NCI-H524 (cell line): ENCODE results near the gene APCDD1L.

Experiments
- DNase-seq, 2 experiments: peaks; one replicate each; lab custom pipeline; 2025; lab: John Stamatoyannopoulos, UW

Gene APCDD1L

DNA sequence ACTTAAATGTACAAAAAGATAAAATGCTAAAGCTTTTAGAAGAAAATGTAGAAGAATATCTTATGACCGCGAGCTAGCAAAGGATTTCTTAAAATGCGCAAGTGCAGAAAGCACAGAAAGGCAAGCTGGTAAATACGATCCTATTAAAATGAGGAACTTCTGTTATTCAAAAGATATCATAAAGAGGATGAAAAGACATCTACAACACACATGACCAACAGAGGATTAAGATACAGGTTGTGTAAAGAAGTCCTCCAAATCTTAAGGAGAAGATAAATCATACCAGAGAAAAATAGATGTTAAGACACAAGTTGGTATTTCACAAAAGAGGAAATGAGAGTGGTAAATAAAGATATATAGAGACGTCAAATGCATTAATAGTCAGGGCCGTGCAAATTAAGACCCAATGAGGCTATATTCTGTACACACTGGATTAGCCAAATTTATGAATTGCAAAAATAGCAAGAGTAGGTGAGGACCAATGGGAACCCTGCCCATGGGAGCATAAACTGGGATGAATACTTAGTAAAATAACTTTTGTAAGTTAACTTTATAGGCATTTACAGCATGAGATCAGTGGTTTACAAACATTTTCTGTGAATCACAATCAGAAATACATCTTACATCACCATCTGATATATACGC is 23.0 kb downstream of the APCDD1L start:
- DNase-seq: no peak

GRCh38 chr20:58486207-58486606 is 29.0 kb downstream of the APCDD1L start:
- no peak for DNase-seq

DNA sequence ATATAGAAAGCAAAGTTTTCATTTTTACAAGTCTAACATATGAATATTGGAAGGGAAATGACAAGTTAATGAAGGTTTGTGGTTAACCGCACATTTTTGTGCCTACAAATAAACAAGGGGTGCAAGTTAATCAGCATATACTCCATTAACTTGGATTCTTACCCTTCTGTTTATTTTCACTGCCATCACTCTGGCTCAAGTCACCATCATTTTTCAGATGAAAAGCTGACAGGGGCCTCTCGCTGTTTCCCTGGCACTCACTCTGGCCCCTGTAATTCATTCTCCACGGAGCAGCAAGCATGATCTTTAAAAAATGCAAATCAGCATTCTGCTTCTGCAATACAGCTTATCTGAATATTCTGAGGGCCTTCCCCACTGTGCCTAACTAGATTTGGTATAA is 29.8 kb downstream of the APCDD1L start:
- no peak for DNase-seq

DNA sequence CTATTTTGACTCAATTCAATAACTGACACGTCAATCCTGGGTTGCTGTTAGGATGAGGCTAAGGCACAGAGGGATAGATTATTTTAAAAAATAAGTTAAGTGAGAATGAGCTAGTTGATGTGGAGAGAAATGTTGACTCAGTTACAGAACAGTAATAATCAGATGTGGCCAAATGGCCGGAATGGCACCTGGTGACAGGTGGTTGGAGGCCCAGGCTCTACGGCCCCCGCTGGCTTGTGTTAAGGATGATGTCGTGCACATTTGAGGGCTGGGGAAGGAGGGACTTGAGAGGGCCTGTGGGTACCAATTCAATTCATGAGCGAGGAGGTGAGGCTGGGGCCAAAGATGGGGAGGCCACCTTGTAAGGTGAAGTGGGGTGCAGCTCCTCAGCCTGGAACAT is 31.7 kb downstream of the APCDD1L start:
- no peak for DNase-seq

- no peak for DNase-seq
Measured at GRCh38 chr20:58483051-58483450, 32.1 kb downstream of the APCDD1L start.

DNA sequence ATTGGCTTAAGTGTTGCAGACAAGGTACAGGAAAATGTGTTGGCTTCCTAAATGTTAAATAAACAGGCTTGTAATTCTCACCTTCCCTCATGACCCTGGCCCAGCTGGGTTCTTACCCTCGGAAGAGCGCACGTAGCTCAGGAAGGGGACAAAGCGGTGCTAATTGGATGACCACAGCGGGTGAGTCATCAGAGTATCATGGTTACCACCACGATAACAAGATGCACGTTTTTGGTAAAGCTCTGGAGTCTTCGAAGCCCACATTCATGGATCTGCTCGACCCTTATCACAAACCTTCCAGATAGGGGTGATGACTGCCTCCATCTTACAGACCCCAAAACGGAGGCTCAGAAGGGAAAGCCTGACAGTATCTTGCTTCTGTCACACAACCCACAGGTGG is 32.8 kb downstream of the APCDD1L start:
- DNase-seq: no peak

- DNase-seq: no peak
Measured at GRCh38 chr20:58481481-58482021, 33.6 kb downstream of the APCDD1L start.

DNA sequence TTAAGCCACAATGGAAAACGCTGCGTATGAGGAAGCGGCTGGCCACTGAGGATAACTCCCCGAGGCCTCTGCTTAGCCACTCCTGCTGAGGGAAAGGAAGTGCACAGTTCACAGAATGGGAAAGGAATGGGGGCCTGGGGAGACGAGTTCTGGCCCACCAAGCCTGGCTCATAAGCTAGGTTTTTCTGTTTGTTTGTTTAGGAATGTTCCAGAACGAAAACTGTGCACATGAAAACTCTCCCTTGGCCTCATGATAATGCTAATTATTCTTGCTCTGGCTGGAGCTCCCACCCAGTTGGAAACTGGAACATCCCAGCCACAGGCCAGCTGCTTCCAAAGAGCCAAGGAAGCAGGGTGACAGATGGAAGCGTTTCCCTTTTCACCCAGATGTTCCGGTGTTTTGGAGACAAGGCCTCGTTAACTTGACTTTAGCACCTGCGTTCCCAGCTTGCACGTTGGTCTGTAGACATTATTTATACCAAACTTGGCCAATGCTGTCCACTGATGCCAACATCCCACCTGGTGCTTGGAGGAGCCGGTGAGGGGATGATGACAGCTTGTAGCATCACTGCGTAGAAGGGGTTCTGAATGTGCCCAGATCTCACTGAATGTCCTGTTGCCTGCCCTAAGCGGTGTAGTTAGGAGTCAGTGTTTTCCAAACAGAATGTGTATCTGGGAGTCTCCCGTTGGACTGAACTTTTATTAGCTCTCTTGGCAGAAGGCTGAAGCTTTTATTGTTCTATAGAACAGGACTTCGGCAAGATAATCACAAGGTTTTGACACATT is 34.5 kb downstream of the APCDD1L start:
- DNase-seq: peak; percentile 78 to 93

DNA sequence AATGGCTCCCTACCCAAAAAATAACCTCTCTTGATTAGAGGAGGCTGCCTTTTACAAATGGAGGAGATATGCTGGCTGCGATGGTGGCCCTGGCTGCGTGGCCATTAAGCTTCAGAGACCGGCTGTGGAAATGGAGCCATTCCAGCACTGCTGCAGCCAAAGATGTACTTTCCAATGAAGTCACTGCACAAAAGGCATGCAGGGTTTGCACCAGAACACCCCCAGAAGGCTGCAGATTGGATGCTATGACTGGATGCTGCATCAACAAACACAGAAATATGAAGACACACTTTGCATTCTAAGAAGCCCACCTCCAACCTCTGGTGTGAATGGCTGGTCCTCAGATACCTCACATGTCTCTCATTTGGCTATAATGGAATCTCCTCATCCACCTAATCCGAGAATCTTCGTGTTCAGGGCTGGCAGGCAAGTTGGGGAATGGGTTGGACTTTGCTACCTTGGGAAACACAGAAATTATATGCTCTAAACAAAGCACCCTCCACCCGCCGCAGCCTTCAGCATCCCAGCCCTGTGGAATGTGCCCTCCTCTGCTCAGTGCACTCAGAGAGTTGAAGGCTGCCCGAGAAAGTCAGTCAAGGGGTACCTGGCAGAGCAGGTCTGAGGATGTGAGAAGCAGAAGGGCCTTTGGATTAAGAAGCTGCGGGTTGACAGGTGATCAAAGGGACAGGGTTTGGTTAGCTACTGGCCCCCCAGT is 35.3 kb downstream of the APCDD1L start:
- DNase-seq: no peak

- no peak for DNase-seq
Measured at GRCh38 chr20:58478141-58478805, 36.9 kb downstream of the APCDD1L start.

DNA sequence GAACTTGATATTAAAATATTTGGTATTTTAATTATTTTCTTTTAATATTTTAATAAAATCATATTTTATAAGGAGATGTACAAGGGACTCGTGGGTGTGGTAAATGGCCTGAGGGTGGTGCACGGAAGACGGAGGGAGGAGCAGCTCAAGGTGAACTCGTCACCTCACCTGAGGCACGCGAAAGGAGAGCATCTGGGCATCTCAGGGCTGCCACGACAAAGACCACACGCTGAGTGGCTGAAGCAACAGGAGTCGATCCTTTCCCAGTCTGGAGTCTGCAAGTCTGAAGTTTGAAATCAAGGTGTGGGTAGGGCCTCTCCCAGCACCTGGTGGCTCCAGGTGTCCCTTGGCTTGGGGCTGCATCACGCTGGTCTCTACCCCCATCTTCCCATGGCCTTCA is 39.7 kb downstream of the APCDD1L start:
- DNase-seq: no peak

DNA sequence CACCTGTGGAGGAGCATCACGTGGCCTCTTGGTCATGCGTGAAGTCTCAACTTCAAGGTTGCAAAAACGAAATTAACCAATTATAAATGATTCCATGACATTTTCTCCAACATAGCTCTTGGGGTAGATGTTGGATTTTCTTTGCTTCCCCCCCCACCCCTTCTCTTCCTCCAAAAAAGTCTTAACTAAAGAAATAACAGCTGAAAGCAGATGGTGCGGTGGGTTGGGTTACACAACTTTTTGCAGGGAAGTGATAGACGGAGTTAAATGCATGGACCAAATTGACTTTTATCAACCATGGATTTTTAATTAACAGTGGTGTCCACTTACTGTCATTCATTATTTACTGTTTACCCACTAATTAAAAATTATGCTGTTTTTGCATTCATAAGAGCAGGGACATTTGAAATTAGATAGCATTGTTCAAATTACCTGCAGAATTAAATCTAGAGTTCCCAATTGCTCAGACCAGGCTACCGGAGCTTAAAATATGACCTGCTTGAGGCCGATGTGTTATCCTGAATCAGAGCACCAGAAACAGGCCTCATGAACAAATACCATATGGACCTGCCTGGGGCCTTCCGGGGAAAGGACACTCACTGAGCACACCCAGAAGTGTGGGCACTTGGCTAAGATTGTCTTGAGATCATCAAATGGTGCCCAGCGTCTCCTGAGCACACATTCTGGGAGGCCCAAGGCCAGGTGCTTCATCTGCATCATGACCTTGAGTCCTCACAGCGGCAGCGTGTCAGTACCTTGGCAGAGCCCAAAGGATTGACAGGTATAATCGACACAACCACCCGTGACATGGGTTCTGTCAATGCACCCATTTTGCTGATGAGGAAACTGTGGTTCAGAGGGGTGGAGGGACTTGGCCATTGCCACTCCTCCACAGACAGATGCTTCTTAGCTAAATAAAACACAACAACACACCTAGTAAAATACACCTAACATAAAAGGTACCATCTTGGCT is 41.5 kb downstream of the APCDD1L start:
- DNase-seq: peak in 1 of 2 experiments; percentile 19

DNA sequence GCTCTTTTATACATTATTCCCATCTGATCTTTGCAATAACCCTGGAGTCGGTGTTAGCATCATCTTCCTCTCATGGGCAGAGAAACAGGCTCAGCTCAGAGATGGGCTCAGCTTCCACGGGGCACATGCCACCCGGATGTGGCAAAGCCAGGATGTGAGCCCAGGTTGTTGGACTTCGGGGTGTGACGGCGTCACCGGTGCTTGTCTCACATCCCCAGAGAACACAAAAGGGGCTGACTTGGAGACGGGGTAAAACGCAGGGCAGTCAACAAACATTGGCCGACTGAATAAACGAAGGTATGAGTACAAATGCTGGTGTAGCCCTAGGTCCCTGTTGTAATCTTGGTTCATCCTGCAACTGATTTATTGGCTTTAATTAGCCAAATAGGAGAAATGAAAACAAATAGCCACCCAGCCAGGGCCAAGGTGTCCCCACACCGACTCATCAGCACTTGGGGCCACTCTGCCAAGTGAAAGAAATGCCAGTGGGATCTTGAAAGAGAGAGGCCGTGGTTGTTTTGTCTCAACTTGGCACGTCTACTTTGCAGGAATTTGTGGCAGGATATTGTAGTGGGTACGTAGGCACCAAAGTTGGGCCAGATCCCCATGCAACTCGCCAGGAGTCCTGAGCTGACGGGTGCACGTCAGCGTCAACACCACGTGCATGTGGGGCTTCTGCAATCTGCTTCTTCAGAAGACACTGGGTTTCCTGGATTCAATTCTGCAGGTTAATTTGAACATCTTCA is 42.8 kb downstream of the APCDD1L start:
- DNase-seq: no peak

DNA sequence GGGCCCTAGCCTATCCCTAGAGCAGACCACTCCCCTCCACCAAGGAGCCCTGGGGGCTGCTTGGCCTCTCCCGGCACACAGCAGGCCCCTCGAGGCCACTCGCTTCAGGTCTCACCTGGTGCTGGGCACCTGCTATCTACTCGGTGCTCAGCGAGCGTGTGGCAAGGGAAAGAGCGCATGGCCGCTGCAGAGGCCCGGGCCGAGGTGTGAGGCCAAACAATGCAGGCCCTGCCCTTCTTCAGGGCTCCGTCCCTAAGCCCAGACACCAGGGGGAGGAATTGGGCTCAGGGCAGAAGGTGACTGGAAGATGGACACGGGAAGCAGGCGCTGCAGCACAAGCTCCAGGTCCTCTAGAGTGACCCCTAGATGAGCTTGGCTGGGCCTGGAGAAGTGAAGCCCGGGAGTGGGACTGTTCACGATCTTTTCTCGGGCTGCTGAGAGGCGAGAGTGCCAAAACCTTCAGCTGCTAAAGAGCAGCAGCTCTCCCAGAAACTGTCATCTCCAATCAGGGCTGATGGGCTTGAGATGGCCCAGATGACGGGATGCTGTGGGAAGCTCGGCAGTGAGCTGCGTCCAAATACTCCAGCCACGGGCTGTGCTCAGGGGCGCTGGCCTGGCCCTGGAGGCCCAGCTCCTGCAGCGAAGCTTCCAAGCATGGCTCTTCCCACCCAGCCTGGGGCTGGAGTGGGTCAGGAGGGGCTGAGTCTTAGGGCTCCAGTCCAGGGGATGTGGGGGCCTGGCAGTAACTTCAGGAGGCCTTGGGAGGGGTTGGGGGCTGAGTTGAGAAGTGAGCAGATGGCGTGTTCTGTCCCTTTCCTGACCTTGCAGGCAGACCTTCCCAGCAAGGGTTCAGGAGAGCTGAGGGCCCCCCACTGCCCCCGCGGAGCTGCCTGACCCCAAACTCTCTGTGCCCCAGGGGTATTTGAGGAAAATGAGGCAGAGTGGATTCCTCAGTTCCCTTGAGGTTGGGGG is 43.7 kb downstream of the APCDD1L start:
- DNase-seq: no peak

DNA sequence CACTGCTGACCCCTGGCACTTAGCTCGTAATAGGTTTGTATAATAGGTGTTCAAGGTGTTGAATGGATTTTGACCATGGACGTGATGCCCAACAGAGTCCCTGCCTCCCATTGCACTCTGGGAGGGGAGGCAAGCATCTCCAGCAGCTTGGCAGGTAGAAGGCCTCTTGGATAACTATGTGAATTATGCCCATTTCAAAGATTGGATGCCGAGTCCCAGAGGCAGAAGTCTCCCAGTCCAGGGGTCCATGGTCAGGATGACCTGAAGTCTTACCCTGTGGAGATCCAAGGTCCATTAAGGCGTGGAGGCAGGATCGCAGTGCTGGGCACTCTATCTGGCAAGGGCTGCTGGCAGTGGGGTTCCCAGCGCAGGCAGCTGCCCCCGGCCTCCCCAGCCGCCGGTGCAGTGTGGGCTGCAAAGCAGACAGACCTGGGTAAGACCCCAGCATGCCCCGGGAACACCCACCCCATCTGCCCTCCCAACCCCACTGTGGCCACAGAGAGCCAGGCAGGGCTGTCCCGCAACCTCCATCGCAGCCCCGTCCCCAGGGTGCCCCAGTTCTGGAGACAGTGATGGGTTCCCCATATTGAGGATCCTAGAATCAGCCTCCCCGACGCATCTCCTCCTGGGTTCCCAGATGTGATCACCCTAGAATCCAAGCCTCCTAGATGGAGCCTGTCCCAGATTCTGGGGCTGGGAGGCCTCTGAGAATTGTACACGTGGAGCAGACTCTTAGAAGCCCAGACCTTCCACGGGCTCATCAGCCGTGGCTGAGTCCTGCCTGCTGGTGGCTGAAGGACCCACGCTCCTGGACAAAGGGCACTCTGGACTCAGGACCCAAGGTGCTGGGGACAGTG is 44.6 kb downstream of the APCDD1L start:
- DNase-seq: no peak

DNA sequence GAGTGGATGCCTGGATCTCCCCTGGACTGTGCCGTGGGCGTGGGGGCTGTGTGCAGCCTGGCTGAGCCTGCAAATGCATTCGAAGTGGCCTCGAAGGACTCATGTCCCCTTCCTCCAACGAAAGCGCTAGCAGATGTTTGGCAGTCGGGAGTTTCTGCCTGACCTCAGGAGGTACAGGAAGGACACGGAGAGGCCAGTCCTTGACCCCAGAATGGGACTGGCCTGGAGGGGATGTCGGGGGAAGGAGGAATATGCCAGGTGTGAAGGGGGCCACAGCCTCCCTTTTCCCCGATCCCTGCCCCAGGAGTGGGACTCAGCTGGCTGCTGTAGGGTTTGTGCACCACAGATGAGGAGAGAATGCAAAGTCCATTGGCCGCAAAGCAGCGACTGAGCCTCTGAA is 45.6 kb downstream of the APCDD1L start:
- no peak for DNase-seq

GRCh38 chr20:58467572-58468527 is 47.3 kb downstream of the APCDD1L start:
- DNase-seq: no peak
